Fibroblast of skin of scalp (primary cell): ENCODE data around the gene GNAT1.

Source experiments
- DNase-seq: peaks from one replicate; pipeline ENCODE4 v3.0.0-alpha.2; 2013

Gene GNAT1

GRCh38 chr3:50163572-50164455 lies 27.6 kb upstream of the GNAT1 start:
- DNase-seq, result peak; percentile 95

DNA sequence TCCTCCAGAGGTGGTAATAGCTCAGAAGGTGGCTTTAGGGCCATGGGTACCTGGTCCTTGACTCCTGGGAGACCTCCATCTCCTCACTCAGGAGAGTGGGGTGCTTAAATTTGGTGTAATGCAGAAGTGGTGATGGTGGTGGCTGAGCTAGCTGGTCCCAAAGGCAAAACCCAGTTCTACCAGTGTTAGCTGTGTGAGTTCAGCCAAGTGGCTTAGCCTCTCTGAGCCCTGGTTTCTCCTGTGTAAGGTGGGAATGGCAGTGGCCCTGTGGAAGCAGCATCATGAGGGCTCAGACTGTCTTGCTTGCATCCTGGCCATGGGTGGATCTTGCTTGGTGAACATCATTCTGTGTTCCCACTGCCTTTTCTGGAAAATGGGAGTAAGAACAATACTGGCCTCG lies 26.9 kb upstream of the GNAT1 start:
- no peak for DNase-seq

- DNase-seq, result peak; percentile 86
Observed at GRCh38 chr3:50164984-50165909, 26.2 kb upstream of the GNAT1 start.

- DNase-seq, result peak; percentile 18
Observed at GRCh38 chr3:50165910-50166538, 25.4 kb upstream of the GNAT1 start.

GRCh38 chr3:50166620-50167019 lies 24.8 kb upstream of the GNAT1 start:
- peak; percentile 43 for DNase-seq

DNA sequence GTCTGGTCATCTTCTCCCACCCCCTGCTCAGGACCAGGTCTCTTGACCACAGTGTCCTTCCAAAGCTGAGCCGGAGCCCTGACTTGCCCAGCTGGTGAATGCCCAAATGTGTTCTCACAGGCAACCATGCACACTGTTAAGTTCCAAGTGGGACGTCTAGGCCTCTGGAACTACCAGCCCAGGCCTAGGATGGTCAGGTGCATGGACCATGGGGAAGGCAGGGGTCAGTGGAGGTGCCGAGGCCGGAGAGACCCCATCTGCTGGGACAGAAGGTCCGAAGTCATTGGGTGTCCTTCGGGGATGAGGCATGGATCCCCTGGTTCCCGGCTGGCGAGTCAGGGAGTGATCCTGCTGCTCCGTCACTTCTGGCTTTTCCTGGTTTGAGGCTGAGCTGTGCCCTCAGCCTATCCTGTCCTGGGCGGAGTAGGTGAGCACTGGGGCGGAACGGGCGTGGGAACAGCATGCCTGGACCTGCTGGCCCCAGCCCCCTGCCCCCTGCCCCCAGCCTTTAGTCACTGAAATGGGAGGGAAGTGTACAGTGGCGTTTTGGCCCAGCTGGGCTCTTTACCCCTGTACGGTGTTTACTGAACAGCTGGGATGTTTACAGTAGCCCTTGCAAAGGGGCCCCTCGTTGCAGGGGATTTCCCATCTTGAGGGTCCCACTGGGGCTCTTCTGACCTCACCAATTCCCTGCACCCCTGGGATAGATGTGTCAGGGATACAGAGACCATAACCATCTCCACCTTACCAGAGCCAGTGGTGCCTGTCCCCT lies 24.2 kb upstream of the GNAT1 start:
- DNase-seq, result no peak

- no peak for DNase-seq
Observed at GRCh38 chr3:50167841-50168209, 23.6 kb upstream of the GNAT1 start.

DNA sequence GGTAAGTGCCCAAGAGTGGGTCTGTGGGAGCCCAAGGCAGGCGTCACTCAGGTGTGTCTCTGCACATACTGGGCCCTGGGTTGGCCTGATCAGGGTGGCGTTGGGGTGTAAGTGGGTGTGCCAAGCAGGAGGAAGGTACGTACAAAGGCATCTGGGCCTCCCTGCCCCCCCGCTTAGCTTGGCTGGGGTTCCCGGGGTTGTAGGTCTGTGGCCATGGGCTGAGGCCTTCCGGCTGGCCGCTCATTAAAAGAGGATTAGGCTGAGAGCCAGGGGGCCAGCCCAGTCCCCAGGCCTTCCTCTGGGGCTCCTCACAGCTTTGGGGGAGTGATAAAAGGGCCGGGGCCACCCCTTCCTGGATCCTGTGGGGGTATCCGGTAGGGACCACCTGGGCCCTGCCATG lies 23.0 kb upstream of the GNAT1 start:
- DNase-seq, result no peak

GRCh38 chr3:50168791-50169190 lies 22.6 kb upstream of the GNAT1 start:
- DNase-seq, result no peak

GRCh38 chr3:50169232-50169832 lies 22.1 kb upstream of the GNAT1 start:
- DNase-seq, result no peak

GRCh38 chr3:50169858-50170257 lies 21.6 kb upstream of the GNAT1 start:
- DNase-seq, result no peak

- peak; percentile 47 for DNase-seq
Observed at GRCh38 chr3:50170689-50171088, 20.7 kb upstream of the GNAT1 start.

GRCh38 chr3:50171540-50172301 lies 19.7 kb upstream of the GNAT1 start:
- DNase-seq, result no peak

GRCh38 chr3:50172626-50173220 lies 18.7 kb upstream of the GNAT1 start:
- no peak for DNase-seq

- DNase-seq, result no peak
Observed at GRCh38 chr3:50173685-50174516, 17.5 kb upstream of the GNAT1 start.

DNA sequence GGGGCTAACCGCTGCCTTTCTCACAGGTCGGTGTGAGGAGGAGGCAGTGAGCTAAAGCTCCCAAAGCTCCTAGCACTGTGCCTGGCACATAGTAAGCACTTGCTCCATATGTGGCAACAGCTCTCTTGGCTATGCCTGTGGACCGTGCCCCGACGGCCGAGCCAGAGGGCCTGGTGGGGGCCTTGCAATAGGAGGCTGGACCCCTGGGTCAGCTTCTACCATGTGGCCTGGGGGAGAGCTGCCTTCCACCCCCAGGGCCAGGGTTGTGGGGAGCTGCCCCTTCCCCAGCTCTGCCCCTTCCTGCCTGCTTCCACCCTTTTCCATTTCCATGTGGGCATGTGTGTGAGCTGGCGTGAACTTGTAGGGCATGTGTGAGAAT lies 16.9 kb upstream of the GNAT1 start:
- DNase-seq, result no peak

DNA sequence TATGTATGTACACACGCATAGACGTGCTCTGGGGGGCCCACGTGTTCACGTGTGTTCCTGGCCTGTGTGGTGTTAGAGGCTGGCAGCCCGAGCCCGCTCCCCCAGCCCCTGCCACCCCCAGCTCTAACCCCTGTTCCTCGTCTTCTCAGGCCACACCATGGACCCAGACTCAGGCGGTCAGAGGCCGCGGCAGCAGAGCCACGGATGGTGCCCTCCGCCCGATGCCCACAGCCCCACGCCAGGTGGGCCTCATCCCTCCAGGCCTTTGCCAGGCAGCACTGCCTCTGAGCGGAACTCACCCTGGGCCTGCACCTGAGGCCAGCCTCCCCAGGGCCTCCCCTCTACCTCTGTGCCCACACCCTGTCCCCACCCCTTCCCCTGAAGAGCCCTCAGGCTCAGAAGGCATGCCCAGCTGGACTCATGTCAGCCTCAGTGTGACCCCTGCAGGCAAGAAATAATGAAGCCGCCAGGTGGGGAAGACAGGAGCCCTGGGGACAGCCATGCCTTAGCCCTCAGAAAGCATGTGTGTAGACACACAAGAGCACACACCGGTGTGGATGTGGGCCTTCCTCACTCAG lies 16.4 kb upstream of the GNAT1 start:
- DNase-seq, result no peak

DNA sequence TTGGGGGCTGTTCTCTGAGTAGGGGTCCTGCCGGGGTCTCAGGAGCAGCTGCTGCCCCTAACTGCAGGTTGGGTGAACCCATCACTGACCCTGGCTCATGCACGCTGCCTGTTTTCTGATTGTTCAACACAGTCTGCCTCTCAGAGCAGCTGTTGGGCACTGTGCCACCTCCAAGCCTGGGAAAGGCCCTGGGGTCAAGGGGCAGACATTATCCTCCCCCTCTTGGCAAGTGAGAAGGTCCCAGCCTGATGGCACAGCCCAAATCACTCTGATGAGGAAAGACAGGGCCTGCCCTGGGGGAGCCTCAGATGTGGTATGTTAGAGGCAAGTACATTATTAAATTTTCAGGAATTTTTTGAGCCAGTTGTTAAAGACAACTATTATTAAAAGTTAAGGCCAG lies 14.1 kb upstream of the GNAT1 start:
- DNase-seq, result no peak

DNA sequence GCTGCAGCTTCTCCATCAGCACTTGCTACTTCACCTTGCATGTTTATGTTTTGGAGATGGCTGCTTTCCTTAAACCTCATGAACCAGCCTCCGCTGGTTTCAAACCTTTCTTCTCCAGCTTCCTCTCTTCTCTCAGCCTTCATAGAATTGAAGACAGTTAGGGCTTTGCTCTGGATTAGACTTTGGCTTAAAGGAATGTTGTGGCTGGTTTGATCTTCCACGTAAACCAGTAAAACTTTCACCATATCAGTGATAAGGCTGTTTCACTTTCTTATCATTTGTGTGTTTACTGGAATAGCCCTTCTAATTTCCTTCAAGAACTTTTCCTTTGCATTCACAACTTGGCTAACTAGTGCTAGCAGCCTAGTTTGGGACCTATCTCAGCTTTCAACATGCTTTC lies 11.7 kb upstream of the GNAT1 start:
- DNase-seq, result no peak
